NCI-H2227 treated with DMSO at 0.1 percent for 48 hours (cell line): ENCODE results near the gene PTPRE.

Source experiments
- DNase-seq: peaks from one replicate; lab custom pipeline; 2025; lab: John Stamatoyannopoulos, UW

PTPRE gene

DNA sequence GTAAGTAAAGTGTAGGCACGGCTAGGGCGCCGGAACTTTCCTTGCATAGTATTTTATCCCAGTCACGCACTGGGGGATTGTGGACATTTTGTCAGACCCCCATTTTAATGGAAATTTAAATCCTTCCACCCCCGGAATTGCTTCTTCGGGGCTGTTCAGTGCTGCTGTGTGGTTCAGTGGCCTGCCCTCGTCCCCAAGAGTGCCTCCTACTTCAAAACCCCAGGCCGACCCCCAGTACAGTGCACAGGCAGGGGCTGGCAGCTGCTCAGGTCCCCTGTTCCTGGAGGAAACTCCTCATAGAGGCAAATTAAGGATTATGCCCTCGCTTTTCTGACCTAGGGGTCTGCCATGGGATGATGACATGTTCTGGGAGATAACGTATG lies 94.5 kb downstream of the PTPRE start:
- DNase-seq = no peak

DNA sequence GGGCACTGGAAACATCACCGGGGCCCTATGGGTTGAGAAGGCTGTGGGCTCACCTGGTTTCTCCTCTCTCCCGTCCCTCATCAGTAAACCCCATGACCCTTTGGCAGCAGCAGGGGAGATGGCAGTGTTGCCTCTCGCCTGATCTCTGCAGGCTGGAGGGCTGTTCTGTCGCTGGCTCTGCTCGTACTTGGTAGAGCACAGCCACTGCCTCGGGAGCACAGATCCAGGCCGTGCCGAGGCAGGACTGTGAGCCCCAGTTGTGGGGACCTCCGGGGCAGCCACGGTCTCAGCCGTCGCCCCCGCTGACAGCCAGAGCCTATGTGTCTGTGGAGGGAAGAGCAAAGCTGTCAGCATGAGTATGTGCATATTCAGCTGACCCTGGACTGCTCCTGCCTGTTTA lies 94.9 kb downstream of the PTPRE start:
- DNase-seq = no peak

GRCh38 chr10:128003521-128003920 lies 96.6 kb downstream of the PTPRE start:
- no peak for DNase-seq

- DNase-seq = no peak
These were observed 99.0 kb downstream of the PTPRE start for GRCh38 chr10:128005858-128006257.

- DNase-seq = no peak
These were observed 100.2 kb downstream of the PTPRE start for GRCh38 chr10:128007056-128007455.

DNA sequence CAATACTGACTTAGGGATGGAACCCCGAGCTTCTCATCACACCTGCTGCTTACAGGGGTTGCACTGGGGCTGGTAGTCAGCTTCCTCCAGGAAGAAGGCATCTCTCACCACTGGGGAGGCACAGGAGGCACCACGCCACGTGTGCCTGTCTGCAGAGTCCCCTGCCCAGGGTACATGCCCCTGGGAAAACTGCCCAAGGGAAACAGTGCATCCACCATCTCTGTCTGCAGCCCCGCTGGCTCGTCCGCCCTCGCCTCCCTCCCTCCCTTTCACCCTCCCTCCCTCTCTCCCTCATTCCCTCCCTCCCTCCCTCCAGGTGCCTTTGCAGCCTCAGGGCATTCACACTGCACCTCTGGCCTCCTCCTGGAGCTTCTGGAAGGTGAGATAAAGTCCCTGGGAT lies 101.1 kb downstream of the PTPRE start:
- no peak for DNase-seq

- DNase-seq = no peak
These were observed 101.8 kb downstream of the PTPRE start for GRCh38 chr10:128008521-128009250.

- no peak for DNase-seq
These were observed 102.6 kb downstream of the PTPRE start for GRCh38 chr10:128009372-128010126.

DNA sequence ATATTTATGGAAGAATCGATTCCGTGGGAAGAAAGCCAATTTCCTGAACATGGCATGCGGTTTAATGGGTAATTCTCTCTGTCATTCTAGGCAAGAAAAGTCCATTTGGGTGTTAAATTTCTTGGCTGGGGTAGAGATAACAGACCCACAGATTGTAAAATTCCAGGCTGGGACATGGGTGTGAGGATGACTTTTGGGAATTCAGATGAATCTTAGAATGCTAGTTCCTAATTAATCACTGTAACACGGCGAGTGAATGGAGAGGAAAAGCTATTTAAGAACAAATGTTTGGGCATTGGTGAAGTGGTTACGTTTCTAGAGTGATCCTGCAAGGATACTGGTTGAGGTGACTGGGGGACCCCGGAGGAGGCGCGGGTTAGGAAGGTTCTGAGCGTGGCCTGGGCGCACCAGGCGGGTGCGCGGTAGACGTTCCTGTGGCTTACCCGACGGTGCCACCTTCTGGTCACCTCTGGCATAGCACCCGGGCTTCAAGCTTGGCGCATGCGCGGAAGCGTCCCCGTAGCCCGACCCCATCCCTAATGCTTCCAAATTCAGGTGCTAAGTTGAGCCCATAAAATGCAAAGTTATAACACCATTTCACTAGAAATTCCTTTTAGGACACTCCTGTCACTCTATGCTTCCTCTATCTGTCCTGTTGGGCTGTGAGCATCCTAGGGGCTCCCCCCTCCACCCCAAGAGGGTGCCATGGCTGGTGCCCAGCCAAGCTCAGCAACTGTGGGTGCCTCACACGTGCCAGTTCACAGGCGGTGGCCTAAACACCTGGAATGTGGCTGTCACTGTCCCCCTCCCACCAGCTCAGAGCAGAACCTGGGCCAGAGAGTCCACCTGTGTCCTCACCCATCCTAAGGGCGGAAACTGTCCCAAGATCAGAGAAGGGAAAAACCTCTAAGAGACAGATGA lies 104.4 kb downstream of the PTPRE start:
- DNase-seq = peak; percentile 25

- DNase-seq = no peak
These were observed 106.7 kb downstream of the PTPRE start for GRCh38 chr10:128013626-128014025.

- DNase-seq = no peak
These were observed 107.3 kb downstream of the PTPRE start for GRCh38 chr10:128014236-128014635.

- no peak for DNase-seq
These were observed 109.6 kb downstream of the PTPRE start for GRCh38 chr10:128016423-128017060.

- no peak for DNase-seq
These were observed 110.9 kb downstream of the PTPRE start for GRCh38 chr10:128017822-128018221.

DNA sequence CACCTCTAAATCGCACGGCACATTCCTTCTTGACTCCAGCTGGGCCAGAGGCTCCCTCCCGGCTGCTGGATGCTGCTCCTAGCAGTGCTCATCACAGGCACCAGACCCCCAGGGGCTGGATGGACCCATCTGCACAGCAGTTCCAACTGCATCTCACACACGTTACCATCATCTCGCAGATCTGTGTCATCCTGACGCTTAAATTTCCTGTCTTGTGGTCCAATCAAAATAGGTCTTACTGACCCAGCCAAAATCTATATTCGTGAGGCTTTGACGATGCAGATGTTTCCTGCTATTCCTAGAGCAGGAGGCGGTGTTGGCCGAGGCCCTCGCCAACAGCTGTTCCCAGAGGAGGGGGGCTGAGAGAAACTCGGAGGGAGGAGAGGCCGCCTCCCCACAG lies 111.3 kb downstream of the PTPRE start:
- DNase-seq = no peak

GRCh38 chr10:128018691-128019090 lies 111.8 kb downstream of the PTPRE start:
- no peak for DNase-seq

DNA sequence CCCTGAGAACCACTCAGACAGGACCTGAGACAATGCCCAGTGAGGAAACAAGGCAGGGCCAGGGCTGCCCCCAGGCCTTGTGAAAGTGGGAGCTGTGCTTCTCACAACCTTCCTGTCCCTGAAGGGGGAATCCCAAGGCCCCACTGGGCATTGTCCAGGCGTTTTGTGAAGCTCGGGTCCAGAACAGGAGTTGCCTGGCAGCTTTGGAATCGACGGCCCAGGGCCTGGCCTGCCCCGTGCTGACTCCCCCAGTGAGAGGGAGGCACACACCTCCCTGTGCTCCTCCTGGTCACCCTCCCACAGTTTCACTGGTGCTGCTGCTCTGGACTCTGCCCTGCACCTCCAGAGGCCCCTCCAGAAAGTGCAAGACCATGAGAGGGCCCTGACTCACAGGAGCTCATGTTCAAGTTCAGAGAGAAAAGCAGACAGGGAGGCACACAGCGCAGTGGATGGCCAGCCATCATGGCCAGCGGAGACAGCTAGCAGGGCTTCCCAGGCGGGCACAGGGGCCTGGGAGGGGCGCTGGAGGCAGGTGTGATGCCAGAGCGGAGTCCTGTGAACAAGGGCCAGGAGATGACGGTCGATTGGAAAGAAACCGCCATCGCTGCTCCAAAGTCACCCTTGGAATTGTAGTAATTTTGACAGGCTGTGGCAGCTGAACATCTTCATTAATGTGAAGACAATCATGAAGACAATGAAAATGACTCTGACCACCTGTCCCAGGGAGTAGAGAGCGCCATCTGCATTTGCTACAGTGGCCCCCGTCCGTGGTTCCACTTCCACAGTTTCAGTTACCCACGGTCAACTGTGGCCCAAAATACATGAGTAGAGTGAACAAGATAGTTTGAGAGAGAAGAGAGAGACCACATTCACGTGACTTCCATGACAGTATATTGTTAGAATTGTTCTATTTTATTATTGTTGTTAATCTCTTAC lies 115.6 kb downstream of the PTPRE start:
- no peak for DNase-seq

GRCh38 chr10:128024426-128024825 lies 117.5 kb downstream of the PTPRE start:
- no peak for DNase-seq

- DNase-seq = no peak
These were observed 118.5 kb downstream of the PTPRE start for GRCh38 chr10:128025437-128025836.

GRCh38 chr10:128025951-128026350 lies 119.0 kb downstream of the PTPRE start:
- no peak for DNase-seq

DNA sequence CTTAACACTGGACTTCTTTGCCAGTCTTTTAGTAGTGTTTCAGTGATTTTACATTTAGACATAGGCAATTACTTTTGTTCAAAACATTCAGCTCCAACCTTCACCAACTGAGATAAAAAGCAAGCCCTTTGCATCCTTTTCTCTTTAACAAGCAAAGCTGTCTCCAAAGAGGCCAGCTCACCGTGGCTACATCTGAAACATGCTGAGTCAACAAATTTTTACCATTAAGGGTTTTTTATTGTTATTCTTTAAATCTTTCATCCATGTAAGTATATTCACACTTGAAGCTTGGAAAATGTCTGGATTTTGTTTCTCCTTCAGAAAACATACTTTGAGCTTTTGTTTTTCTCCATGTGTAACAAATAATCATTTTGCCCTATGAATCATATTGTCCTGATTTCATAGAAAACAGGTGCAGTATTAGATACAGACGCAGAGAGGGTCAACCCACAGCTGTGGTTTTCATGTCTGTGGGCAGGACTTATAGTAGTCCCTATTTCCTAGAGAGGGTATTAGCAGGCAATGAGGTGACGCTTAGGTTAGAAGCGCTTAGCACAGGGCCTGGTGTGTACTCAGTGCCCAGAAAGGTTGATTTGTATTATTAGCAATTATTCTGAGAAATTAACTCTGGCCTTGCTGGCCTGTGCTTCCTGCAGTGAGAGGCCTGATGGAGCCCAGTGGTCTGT lies 119.9 kb downstream of the PTPRE start:
- DNase-seq = no peak
